Renal pelvis (tissue), 4 donors: ENCODE measurements around the gene FNDC3B. TPM values are rescaled to one million over a fixed set of nuclear protein-coding genes. Genes with fewer than 3 reads are reported as not detected.

Experiments
- DNase-seq: peaks from one replicate; pipeline ENCODE4 v3.0.0-alpha.2; 2013
- polyA plus RNA-seq, 3 donors: library from polyadenylated mRNA; unstranded; fragments of 120-200 nt; gene quantifications; one replicate each; pipeline ENCODE4 v1.2.1, GENCODE V29; 2013; ENCODE audit not compliant: insufficient read length in 3 of 3

The FNDC3B gene
- polyA plus RNA-seq, 3 donors = 52.8 to 61.6 (median 59.7) TPM

- DNase-seq = no peak
Observed at GRCh38 chr3:172112078-172112733, 72.8 kb downstream of the FNDC3B start.

- no peak for DNase-seq
Observed at GRCh38 chr3:172112734-172113120, 73.3 kb downstream of the FNDC3B start.

GRCh38 chr3:172113710-172114109 lies 74.3 kb downstream of the FNDC3B start:
- DNase-seq = no peak

GRCh38 chr3:172115059-172115458 lies 75.7 kb downstream of the FNDC3B start:
- no peak for DNase-seq

GRCh38 chr3:172115787-172116186 lies 76.4 kb downstream of the FNDC3B start:
- DNase-seq = no peak

GRCh38 chr3:172118019-172118418 lies 78.6 kb downstream of the FNDC3B start:
- DNase-seq = no peak

GRCh38 chr3:172119266-172119969 lies 80.0 kb downstream of the FNDC3B start:
- no peak for DNase-seq

GRCh38 chr3:172120912-172121311 lies 81.5 kb downstream of the FNDC3B start:
- DNase-seq = no peak

- no peak for DNase-seq
Observed at GRCh38 chr3:172121981-172122380, 82.6 kb downstream of the FNDC3B start.

GRCh38 chr3:172124271-172124670 lies 84.9 kb downstream of the FNDC3B start:
- no peak for DNase-seq

- no peak for DNase-seq
Observed at GRCh38 chr3:172125053-172125452, 85.7 kb downstream of the FNDC3B start.

- DNase-seq = peak; percentile 78
Observed at GRCh38 chr3:172125963-172126457, 86.6 kb downstream of the FNDC3B start.

GRCh38 chr3:172126741-172127140 lies 87.4 kb downstream of the FNDC3B start:
- no peak for DNase-seq

- DNase-seq = no peak
Observed at GRCh38 chr3:172127141-172127540, 87.8 kb downstream of the FNDC3B start.

- DNase-seq = no peak
Observed at GRCh38 chr3:172127929-172128580, 88.7 kb downstream of the FNDC3B start.

- DNase-seq = no peak
Observed at GRCh38 chr3:172128858-172129257, 89.5 kb downstream of the FNDC3B start.

- no peak for DNase-seq
Observed at GRCh38 chr3:172129498-172129849, 90.1 kb downstream of the FNDC3B start.

- no peak for DNase-seq
Observed at GRCh38 chr3:172129850-172130716, 90.7 kb downstream of the FNDC3B start.

- DNase-seq = no peak
Observed at GRCh38 chr3:172130717-172131050, 91.3 kb downstream of the FNDC3B start.

GRCh38 chr3:172131746-172132145 lies 92.4 kb downstream of the FNDC3B start:
- no peak for DNase-seq

- DNase-seq = no peak
Observed at GRCh38 chr3:172132159-172132586, 92.8 kb downstream of the FNDC3B start.

GRCh38 chr3:172132721-172133311 lies 93.4 kb downstream of the FNDC3B start:
- DNase-seq = no peak
